GM13976 (cell line): ENCODE measurements around the gene RERE.

Experiments
- DNase-seq: peaks from one replicate; pipeline ENCODE4 v3.0.0; 2012; ENCODE audit warnings: low spot score
- CTCF ChIP-seq: IDR thresholded peaks from 2 replicates; pipeline ENCODE4 v1.5.1; 2012; ENCODE audit warnings: borderline replicate concordance, mild to moderate bottlenecking; ENCODE audit not compliant: insufficient read depth; ENCODE audit errors: extremely low read depth, missing control alignments, control extremely low read depth
- in situ Hi-C: fragments of 300-500 bp; cut with MboI; formaldehyde crosslinking; loops from one replicate; pipeline ENCODE4 v1.12.0; 2022; ENCODE audit warnings: low sequenced_read_pairs, mixed read lengths, inconsistent platforms; ENCODE audit not compliant: unreplicated experiment

The RERE gene

GRCh38 chr1:8434101-8434500 is 383.3 kb downstream of the RERE start:
- DNase-seq: no peak
- TF ChIP-seq CTCF: no peak
- in situ Hi-C loops: no loop called here

GRCh38 chr1:8431784-8432183 is 385.7 kb downstream of the RERE start:
- no peak for TF ChIP-seq CTCF
- DNase-seq: no peak
- in situ Hi-C loops: no loop called here

- DNase-seq: no peak
- in situ Hi-C loops: no loop called here
- no peak for TF ChIP-seq CTCF
Observed at GRCh38 chr1:8431019-8431418, 386.4 kb downstream of the RERE start.

GRCh38 chr1:8430476-8430875 is 387.0 kb downstream of the RERE start:
- DNase-seq: no peak
- TF ChIP-seq CTCF: no peak
- in situ Hi-C loops: no loop called here

GRCh38 chr1:8429549-8430110 is 387.8 kb downstream of the RERE start:
- DNase-seq: no peak
- in situ Hi-C loops: no loop called here

GRCh38 chr1:8428441-8428840 is 389.0 kb downstream of the RERE start:
- in situ Hi-C loops: no loop called here
- DNase-seq: no peak
- TF ChIP-seq CTCF: no peak

More at GRCh38 chr1:8429549-8430110, 387.8 kb downstream of the RERE start:
- TF ChIP-seq CTCF: no peak
